Liver (tissue), 3 donors: ENCODE measurements around the gene CDHR2.

ENCODE experiments used
- ATF3 ChIP-seq: IDR thresholded peaks from 2 replicates; pipeline ENCODE4 v1.6.1; 2016; ENCODE audit warnings: antibody characterized with exemption
- JUND ChIP-seq, 2 donors: IDR thresholded peaks; 2 replicates each; pipeline ENCODE4 v1.6.1; 2016; ENCODE audit warnings: antibody characterized with exemption in 2 of 2
- NR2F2 ChIP-seq: IDR thresholded peaks from 2 replicates; pipeline ENCODE4 v1.6.1; 2016; ENCODE audit warnings: antibody characterized with exemption
- REST ChIP-seq: IDR thresholded peaks from 2 replicates; pipeline ENCODE4 v1.6.1; 2016; ENCODE audit warnings: antibody characterized with exemption, mild to moderate bottlenecking
- TAF1 ChIP-seq: conservative IDR thresholded peaks from 2 replicates; pipeline ENCODE4 v1.6.1; 2016; ENCODE audit warnings: antibody characterized with exemption, mild to moderate bottlenecking
- YY1 ChIP-seq: IDR thresholded peaks from 2 replicates; pipeline ENCODE4 v1.6.1; 2016; ENCODE audit warnings: antibody characterized with exemption, mild to moderate bottlenecking
- TF ChIP-seq, protein P1 (sequence below): fragments of 150-350 bp; IDR thresholded peaks from 2 replicates; pipeline ENCODE4 v1.5.1; 2017; ENCODE audit warnings: improper control_type of control experiment, low read depth, low read length; ENCODE audit not compliant: missing input control
- TF ChIP-seq, protein P2 (sequence below): IDR thresholded peaks from 2 replicates; pipeline ENCODE4 v1.6.1; 2016; ENCODE audit warnings: antibody characterized with exemption
- donor health status: healthy.
- donor health status: healthy.

GRCh38 chr5:176632745-176633144 is 83.6 kb downstream of the CDHR2 start:
- TF ChIP-seq ATF3 (no peak), TAF1 (no peak), JUND (IDR thresholded peaks at IDR 0.05) (no peak), NR2F2 (no peak), YY1 (no peak), REST (no peak)
- TF ChIP-seq, protein P1, sequence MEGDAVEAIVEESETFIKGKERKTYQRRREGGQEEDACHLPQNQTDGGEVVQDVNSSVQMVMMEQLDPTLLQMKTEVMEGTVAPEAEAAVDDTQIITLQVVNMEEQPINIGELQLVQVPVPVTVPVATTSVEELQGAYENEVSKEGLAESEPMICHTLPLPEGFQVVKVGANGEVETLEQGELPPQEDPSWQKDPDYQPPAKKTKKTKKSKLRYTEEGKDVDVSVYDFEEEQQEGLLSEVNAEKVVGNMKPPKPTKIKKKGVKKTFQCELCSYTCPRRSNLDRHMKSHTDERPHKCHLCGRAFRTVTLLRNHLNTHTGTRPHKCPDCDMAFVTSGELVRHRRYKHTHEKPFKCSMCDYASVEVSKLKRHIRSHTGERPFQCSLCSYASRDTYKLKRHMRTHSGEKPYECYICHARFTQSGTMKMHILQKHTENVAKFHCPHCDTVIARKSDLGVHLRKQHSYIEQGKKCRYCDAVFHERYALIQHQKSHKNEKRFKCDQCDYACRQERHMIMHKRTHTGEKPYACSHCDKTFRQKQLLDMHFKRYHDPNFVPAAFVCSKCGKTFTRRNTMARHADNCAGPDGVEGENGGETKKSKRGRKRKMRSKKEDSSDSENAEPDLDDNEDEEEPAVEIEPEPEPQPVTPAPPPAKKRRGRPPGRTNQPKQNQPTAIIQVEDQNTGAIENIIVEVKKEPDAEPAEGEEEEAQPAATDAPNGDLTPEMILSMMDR = no peak
- TF ChIP-seq, protein P2, sequence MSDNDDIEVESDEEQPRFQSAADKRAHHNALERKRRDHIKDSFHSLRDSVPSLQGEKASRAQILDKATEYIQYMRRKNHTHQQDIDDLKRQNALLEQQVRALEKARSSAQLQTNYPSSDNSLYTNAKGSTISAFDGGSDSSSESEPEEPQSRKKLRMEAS = no peak
